GM19043 (cell line): ENCODE measurements around the gene SPATA21.

Experiments
- ATAC-seq: cut with Tn5 transposase; IDR thresholded peaks from one replicate; pipeline ENCODE4 v1.9.1; 2021; ENCODE audit warnings: low read depth; ENCODE audit not compliant: unreplicated experiment

Gene SPATA21

GRCh38 chr1:16351994-16352841, 85.0 kb downstream of the SPATA21 start, which contains the start of gene FBXO42:
Gene FBXO42 (minus strand): TSS chr1:16352480. CDS start chr1:16315418, 37,062 bp downstream.
- peak; percentile 88 for ATAC-seq

GRCh38 chr1:16351456-16351993, 85.7 kb downstream of the SPATA21 start:
- no peak for ATAC-seq

GRCh38 chr1:16349847-16350406, 87.3 kb downstream of the SPATA21 start:
- ATAC-seq = no peak
